ENCODE measurements around the gene CCDC85C.

DNA sequence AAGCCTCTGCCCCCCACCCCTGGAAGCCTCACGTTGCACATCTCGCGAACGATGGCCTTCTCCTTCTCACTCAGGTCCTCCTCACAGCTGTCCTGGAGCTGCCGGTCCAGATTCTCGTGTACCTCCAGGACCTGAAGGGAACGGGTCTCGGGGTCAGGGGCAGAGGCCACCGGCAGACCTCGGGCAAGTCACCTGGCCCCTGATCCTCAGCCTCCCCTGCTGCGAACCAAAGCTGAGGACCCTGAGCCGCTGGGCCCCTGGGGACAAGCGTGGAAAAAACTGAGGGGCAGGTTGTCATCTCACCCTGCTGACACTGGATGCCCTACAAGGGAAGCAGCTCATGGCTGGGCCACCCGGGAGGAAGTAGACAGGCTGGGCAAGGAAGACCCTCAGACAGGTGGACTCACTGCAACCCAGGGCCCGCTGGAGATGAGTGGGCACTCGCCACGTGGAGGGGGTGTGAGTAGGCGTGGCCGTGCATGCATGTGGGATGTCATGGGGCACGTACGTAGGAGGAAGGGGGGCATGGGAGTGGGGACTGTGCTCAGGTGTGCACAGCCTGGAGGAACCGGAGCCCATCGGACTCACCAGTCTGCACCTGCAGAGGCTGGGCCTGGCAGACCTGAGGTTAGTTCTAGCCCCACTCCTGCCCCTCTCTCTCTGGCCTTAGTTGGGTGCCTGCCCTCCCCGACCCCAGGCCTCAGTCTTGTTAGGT is 87.7 kb downstream of the CCDC85C start:
- TF ChIP-seq, protein P1, sequence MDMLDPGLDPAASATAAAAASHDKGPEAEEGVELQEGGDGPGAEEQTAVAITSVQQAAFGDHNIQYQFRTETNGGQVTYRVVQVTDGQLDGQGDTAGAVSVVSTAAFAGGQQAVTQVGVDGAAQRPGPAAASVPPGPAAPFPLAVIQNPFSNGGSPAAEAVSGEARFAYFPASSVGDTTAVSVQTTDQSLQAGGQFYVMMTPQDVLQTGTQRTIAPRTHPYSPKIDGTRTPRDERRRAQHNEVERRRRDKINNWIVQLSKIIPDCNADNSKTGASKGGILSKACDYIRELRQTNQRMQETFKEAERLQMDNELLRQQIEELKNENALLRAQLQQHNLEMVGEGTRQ (IDR thresholded peaks at IDR 0.05; ENCODE audit: low read depth, low read length): no peak
- TF ChIP-seq CTCF (conservative IDR thresholded peaks at IDR 0.05; ENCODE audit: low read depth, low read length): no peak
- TF ChIP-seq POLR2A (IDR thresholded peaks at IDR 0.05; ENCODE audit: low read depth, low read length): no peak
- TF ChIP-seq RAD21 (IDR thresholded peaks at IDR 0.05; ENCODE audit: low read length): no peak
